ENCODE results near the gene DPYSL3.

The DPYSL3 gene

DNA sequence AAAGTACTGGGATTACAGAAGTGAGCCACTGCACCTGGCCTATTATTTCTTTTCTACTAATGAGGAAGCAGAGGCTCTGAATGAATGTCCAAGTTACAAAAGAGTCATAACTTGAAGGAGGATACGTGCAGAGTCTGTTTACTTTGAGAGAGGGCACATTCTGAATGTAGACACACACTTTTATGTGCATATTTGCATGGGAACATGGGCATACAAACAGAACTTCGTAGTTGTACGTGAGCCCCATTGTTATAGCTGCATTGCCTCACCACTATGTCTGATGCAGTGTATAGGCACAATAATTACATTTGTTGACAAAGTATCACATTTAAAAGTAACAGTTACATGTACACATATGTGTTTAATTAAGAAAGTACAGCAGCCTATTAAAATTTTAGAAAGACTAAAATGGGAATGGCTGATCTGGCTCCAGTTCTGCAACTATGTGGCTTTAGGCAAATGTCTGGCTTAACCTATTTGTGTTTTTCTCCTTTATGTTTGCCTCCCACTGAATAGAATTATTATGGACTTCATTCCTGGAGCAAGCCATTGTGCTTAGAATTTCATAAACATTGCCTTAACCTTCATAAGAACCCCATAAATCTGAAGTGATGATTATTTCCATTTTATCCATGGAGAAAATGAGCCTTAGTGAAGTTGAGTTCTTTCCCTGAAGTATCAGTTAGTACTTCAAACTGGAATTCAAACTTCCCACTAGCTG, 3.0 kb upstream of the DPYSL3 start:
- DNase-seq = peak; percentile 47

DNA sequence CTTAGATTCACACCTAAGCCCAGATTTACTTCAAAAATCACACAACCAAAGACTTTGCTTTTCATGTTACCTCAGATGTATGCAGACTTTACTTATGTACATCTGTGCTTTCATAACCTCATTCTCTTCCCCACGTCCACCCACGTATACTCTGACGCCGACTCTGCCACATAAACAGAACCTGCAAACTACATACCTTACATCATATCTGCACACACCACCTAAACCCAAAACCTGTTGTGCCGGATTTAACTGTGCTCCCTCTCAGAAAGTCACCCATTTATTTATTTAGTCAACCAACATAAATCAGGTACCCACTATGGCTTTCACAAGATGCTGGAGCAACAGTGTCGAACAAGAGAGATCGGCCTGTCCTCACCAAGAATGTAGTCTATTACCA, 1.0 kb upstream of the DPYSL3 start:
- no peak for DNase-seq

DNA sequence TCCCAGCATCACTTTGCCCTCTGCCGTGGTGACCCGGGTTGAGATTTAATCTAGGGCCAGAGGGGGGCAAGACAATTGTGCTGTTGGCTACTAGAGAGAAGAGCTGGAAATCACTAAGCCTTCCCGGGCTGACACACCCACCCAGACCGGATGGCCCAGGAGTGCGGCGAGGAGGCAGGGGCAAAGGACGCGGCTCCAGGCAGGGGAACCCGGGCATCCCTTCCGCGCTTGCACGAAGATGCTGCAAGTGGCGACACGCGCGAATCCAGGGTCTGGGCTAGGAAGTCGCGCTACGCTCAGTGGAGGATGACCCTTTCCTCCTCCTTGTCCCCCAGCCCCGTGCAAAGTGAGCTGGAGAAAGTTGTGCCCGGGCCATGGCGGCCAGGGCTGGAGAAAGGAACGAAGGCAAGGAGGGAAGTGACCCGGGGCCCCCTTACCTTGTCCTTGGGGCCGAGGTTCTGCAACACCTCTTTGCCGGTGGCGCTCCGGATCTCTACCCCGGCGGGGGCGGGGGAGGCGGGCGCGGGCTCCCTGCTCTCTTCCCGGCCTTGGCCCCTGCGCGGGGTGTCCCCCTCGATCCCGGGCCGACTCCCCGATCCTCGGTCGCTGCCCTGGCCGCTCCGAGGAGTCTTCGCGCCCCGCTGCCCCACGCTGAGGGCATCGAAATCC, 693 bp downstream of the DPYSL3 start:
- DNase-seq = peak; percentile 28

DNA sequence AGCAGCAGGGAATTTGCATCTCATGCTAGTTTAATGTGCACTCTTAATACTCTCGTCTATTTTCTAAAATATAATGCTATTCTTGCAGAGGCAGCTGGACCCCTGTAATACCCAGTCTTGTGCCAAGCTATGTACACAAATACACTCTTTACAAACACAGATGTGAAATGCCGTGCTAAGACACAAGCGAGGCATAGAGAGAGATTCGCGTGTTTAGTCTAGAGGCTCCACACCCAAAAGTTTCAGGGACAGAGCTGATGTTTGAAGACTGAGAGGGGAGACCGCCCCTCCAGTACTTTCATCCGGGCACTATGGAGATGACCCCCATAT, 1.2 kb downstream of the DPYSL3 start:
- DNase-seq = no peak

DNA sequence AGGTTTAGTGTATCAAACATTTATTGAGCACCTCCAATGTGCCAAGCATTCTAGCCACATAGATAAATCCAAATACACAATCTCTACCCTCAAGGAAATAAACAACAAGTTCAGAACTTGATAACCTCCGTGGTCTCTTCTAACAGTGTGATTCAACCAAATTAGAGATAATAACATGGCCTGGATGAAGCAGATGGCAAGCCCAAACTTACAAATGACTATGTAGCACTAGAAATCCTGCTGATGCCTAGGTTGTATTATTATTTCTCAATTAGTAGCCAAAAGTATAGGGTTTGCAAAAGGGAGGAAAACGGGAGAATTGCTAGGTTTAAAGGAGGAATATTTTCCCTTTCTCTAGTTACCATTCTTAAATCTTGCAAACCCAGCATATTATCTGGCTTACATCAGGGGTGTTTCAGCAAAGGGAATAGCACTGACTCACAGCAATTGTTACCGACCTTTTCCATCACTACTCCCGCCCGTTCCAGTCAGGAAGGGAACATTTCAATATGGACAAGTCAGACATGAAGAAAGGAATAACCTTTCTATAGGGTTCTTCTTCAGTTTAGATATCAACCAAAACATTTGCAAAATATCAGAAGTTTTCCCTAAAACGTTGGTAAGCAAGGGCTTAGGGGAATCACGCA, 2.3 kb downstream of the DPYSL3 start:
- DNase-seq = no peak

DNA sequence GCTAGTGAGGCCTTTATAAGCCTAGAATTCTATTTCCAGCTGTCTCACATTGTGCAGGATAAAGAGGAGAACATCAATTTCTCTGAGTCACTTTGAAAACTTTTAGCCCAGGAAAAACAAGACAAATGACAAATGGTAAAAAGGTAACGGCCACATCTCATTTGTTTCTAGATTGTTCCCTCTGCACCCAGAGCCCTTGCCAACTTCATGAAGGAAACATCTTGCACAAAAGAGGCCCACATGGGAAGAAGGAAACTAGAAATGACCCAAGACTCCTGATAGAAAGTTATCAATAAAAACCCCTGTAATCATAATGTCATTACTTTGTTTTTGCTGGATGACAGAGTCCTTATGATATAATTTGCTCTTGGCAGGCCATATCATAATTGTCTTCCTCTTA, 5.3 kb downstream of the DPYSL3 start:
- no peak for DNase-seq

DNA sequence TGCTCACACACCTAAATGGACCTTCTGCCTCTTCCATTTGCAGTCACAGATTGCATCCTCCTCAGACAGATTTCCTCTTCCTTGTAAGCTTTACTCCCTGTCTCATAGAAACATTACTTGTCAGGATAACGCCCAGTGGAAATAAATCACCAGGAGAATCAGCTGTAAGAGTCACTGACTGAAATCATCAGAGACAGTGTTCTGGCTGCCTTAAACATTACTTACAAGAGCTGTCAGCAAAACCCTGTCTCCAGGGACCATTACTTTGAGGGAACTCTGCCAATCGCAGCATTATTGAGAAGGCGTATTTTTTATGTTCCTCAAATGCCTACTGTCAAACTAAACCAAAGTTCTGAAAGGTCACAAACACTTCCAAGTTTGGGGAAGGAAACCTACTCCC, 5.9 kb downstream of the DPYSL3 start:
- no peak for DNase-seq

DNA sequence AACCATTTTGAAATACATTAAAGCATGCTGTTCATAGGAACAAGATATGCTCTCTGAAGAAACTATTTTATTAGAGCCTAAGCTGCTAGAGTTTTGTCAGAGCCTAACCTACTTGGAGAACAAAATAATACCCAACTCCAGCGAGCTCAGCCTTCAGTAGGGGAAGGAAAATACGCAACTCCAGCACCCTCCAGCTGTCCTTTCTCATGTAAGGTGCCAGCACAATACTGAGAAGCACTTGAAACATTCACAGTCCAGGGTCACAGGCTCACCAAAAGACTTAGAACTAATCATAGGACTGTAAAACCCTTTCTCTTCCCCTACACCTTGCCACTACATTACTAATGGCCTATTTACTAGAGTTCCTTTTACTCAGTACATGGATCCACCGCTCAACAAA, 18.9 kb downstream of the DPYSL3 start:
- no peak for DNase-seq

DNA sequence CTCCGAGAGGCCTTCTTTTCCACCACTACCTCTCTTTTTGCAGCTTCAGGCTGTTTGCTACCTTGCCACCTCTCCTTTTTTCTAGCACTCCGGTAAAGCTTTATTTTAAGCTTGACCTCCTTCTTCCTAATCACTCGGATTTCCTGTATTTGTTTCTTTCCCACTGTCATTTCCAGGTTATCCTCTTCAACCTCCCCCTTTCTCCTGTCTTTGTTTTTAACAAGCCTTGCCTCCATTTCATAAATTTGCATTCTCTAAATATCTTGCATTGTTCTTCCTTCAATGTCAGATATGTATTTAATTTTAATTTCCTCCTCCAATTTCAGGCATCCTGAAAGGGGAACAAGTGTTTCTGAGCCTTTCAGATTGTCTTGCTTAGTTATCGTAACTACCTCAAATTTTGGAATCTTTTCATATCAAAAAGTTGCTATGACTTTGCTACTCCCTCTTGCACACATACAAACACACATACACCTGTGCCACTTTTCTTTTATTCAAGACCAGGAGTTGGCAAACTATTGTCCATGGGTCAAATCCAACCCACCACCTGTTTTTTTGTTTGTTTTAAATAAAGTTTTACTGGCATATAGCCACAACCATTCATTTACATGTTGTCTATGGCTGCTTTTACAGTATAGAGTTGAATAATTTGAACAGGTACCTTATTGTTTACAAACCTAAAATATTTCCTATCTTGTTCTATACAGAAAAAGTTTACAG, 22.7 kb downstream of the DPYSL3 start:
- no peak for DNase-seq

DNA sequence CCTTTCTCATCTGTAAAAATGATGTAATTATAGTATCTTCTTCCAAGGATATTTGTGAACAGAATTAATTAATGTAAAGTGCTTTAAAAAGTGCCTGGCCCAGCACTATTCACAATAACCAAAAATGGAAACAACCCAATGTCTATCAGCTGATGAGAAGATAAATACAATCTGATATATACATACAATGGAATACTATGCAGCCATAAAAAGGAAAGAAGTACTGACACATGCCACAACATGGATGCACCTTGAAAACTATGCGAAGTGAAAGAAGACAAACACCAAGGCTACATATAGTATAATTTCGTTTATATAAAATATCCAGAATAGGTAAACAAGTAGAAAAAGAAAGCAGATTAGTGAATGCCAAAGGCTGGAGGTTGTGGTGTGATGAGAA, 24.1 kb downstream of the DPYSL3 start:
- DNase-seq = no peak

DNA sequence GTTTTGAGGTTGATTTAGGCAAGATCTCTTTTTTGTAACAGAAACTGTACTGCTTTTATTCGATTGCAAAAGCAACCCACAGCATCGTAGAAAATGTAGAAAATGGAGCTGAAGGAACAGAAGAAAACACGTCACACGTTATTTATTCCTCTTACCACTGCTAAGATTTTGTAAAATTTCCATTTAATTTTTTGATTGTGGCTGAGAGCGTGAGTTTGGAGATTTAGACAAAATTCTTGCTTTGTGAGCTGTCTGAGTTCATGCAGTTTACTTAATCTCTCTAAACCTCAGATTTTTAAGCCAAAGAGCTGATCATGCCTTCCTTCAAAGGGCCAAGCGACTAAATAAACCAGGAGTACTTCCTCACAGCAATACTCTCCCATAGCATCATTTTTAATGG, 24.8 kb downstream of the DPYSL3 start:
- no peak for DNase-seq

DNA sequence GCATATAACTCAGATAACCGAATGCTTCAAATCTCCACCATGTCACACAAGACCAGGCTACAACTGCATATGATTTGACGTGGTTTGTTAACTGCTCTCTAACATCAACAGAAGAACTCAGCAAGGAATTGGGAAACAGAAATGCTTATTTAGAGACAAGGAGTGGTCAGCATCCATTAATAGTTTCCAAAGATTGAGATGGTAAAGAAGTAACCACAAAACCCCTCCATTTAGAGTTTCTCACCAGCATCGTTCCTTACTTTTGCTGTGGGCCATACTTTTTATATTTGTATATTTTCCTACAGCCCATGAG, 25.2 kb downstream of the DPYSL3 start:
- no peak for DNase-seq

DNA sequence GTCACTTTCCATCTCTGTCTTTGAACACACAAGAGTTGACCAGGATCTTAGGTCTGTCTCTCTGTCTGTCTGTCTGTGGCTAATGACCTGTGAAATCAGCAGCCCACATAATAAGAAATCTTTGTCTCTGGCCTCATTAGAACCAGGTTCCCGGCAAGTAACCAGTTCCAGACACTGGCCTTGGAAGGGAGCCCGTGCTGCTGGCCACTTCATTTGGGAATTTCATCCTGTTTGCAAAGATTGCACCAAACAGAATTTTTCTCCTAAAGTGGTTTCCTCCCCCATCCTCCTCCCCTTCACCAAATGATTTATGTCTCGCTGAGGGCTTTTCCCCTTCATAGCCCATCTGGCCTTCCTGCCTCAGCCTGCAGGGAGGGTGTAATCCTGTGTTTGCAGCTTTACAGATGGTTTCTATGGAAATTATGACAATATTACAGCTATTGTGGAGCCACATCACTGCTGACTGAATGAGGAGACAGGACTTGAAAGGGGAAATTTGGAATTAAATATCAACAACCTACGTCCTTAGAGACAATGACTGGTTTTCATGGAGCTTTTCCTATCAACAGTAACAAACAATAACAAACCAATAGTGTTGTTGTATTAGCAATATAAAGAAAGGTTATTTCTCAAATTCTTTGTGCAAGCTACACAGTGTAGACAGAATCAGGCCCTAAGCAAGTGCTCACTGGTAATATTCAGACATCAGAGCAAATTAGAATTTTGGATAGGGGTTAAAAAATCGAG, 25.7 kb downstream of the DPYSL3 start:
- DNase-seq = peak; percentile 98

DNA sequence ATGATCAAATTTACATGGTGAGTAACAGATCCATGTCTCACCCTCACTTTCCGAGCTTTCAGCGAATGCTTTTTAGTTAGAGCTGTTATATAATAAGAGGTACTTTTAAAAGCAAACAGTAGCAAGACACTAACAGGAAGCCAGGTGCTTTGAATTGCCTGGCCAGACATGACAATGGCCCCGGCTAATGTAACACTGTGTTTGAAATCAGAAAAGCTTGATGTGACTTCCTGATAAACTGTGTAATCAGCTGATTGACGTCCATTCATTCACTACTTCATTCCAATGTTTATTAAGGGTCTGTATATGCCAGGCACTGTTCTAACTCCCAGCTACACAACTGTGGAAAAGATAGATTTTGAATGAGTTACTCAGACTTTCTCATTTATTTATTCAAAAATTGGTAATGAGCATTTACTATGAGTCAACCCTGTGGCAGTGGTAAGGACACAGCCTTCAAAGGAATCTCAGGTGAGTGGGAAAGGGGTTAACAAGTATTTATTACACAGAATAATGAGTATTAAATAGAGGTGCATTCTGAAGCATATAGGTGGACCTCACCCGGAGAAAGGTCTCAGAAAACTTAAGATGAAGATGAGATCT, 26.6 kb downstream of the DPYSL3 start:
- peak; percentile 97 for DNase-seq

DNA sequence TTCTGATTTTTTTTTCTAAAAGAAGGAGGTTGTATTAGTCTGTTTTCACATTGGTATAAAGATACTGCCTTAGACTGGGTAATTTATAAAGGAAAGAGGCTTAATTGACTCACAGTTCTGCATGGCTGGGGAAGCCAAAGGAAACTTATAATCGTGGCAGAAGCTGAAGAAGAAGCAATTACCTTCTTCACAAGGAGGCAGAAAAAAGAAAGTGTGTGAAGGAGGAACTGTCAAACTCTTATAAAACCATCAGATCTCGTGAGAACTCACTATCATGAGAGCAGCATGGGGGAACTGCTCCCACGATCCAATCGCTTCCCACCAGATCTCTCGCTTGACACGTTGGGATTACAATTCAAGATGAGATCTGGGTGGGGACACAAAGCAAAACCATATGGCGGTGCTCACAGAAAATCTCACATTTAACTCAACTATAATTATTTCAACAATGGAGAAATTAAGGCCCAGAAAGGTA, 27.1 kb downstream of the DPYSL3 start:
- peak; percentile 88 for DNase-seq

DNA sequence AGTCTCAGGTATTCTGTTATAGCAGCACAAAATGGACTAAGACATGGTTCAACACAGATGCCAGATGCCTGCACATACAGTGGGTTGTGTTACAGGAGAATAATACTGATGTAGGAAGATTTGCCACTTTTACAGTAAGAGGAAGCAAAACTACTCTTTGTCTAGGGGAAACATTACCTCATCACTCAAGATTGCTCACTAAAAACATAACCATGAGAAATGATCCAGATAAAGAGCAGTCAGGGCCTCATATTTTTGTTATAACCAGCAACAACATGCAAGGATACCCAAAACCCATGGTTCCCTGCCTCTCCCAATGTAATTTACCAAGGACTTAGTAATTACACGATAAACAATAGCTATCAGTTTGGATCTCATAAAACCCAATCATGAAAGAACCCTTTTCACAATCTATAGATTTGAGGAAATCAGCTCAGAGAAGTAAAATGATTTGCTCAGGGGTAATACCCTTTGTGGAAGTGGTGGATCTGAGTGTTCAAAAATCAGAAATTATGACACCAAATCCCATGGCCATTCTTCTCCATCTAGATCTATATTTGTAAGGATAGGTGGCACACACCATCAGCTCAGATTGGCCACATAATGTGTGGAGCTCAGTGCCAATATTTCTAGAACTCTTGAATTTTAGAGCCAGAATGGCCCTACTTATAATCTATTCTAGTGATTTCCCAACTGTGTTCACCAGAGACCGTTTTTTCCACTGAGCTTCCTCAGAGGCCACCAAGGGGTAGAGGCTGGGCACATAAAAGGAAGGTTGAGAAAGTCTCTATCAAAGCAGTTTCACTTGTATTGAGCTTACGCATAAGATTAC, 27.8 kb downstream of the DPYSL3 start:
- peak; percentile 29 for DNase-seq

DNA sequence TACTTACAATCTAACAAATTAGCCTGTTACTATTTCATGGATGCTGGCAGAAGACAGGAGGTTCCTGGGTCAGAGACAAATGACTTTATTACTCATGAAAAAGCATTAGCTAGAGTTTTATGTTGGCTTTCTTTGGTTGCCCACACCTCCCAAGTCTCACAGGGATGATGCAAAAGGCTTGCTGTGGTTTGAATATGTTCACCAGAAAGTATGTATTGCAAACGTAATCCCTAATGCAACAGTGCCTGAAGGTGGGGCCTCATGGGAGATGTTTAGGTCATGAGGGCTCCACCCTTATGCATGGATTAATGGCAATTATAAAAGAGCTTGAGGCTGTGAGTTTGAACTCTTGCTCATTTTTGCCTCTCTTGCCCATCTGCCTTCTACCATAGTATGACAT, 28.5 kb downstream of the DPYSL3 start:
- DNase-seq = no peak

DNA sequence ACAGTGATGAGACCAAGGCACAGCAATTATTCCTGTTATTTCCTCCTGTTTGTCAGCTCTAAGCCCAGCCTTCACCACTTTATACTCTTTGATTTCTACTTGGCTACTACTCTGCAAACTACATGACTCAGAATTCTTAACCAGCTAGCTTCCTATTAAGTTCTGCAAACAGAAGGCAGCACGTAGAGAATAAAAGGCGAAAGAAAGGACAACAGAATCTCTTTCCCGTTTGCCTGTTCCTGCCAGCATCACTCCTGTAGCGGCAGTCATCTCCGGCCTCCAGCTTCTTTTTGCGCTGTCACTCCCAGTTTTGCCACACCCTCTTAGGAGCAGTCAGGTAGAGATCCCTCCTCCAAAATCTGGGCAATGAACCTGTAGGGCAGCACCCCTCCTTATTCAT, 29.9 kb downstream of the DPYSL3 start:
- DNase-seq = peak; percentile 75

DNA sequence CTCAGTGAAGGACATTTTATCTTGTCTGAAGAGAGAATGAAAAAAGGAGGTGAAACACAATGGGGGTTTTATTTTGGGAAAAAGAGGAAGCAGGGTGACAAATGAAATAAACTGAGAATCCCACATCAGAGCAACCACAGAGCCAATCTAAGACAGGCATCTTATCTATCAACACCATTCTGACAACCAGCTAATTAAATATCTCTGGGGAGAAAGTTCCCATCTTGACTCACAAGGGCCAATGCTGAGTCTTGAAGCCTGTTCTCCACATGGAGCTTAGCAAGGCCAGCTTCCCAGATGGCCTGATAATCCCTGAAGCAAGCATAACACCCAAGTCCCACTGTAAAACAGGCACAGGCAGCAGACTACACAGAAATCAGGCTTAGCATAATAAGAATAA, 30.4 kb downstream of the DPYSL3 start:
- DNase-seq = no peak

DNA sequence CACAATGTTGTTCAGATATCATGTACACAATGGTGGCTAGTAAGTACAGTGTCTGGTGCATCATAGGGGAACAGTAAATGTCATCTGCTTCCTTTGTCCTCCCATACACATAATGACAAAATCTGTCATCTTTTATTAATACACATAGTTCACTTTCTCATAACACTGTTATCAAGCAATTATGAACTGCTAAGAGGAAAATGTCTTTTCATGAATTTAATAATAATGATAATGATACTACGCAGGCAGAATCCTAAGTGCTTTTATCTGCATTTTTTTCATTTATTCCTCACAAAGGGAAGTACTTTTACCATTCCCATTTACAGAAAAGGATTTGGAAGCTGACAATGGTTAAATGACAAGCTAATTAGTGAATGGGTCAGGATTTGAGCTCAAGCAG, 35.7 kb downstream of the DPYSL3 start:
- no peak for DNase-seq

DNA sequence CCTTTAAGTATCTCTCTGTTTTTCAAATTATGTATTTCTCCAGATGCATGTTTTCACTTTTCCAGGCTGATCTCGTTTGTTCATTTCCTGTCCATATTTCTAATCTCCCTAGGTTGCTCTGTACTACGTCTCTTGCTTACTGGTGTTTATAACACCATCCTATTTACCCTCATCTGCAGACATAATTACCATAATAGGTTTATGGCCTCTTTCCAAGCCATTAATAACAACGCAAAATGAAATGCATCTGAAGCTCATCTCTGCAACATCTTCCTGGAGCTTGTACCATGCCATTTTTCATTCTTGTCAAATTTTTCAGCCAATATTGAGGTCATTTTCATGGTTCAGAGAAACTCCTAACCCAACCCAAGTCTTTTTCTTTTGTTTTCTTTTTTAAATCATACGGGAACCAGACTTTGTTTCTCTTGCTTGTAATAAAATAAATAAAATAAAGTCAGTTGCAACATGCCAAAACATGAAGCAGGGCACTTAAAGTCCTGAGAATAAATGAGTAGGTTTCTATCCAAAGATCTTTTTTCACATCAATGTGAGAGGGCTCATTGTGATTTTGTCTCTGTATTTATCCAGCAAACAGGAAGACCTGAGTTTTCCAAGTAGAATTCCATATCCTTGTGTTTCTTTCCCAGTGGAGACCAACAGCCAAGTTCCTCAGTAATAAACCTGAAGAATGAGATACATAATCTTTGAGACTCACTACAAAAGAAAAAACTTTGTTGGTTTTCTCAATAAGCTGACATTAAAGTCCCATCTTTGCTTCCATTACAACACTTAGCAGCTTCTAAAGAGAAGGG, 37.0 kb downstream of the DPYSL3 start:
- no peak for DNase-seq

All from NCI-H2029 (cell line).